Esophagus squamous epithelium (tissue), 4 donors: ENCODE results near the gene CMTR2.

Source experiments
- POLR2A ChIP-seq, 4 donors: fragments of 450-650 bp; IDR thresholded peaks; one replicate each; pipeline ENCODE4 v1.6.1; 2017; ENCODE audit warnings: antibody characterized with exemption in 4 of 4, mild to moderate bottlenecking in 4 of 4, moderate library complexity in 3 of 4
- TF ChIP-seq, protein P1 (sequence below), 6 experiments: fragments of 450-650 bp in 4 of 6; fragments of 200-600 bp in 2 of 6; sonication (generic) in 2 of 6; IDR thresholded peaks; one replicate each; pipeline ENCODE4 v1.5.1; 2016 to 2019; ENCODE audit warnings: antibody characterized with exemption in 6 of 6, mild to moderate bottlenecking in 4 of 6, moderate library complexity in 4 of 6

DNA sequence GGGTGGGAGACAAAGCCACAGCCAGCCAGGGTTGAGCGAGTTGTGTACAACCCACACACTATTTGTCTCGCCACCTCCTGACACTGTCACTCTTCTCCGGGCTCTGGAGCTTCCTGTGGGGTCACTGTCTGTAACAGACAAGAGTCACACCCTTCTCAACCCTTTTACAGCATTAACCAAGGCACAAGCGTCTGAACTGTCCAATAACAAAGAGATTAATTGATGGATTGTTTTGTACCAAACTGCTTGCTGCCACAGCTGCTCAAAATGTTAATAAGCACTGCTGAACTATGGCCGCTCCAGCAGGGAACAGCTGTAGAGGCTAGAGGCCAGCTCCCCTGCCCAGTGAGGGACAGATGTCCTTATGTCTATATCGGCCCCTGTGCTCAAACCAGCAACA, 33.5 kb downstream of the CMTR2 start:
- TF ChIP-seq, protein P1, sequence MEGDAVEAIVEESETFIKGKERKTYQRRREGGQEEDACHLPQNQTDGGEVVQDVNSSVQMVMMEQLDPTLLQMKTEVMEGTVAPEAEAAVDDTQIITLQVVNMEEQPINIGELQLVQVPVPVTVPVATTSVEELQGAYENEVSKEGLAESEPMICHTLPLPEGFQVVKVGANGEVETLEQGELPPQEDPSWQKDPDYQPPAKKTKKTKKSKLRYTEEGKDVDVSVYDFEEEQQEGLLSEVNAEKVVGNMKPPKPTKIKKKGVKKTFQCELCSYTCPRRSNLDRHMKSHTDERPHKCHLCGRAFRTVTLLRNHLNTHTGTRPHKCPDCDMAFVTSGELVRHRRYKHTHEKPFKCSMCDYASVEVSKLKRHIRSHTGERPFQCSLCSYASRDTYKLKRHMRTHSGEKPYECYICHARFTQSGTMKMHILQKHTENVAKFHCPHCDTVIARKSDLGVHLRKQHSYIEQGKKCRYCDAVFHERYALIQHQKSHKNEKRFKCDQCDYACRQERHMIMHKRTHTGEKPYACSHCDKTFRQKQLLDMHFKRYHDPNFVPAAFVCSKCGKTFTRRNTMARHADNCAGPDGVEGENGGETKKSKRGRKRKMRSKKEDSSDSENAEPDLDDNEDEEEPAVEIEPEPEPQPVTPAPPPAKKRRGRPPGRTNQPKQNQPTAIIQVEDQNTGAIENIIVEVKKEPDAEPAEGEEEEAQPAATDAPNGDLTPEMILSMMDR (IDR thresholded peaks at IDR 0.05): no peak
- TF ChIP-seq POLR2A (IDR thresholded peaks at IDR 0.05): no peak
